Large intestine (tissue), 3 donors: ENCODE data around the gene RPS6KA1. TPM values are rescaled to one million over a fixed set of nuclear protein-coding genes. Genes with fewer than 3 reads are reported as not detected.

Experiments used
- DNase-seq, 2 donors: peaks; one replicate each; pipeline versions ENCODE4 v3.0.0 to v3.0.0-alpha.2; 2013
- H3K27ac ChIP-seq: one replicate; pipeline ENCODE4 v1.5.1; 2013; ENCODE audit warnings: low read length
- H3K27me3 ChIP-seq: 2 replicates; pipeline ENCODE4 v1.6.1; 2013; ENCODE audit warnings: low read length; ENCODE audit not compliant: control insufficient read depth, insufficient read depth
- H3K36me3 ChIP-seq: 2 replicates; pipeline ENCODE4 v1.6.1; 2013; ENCODE audit warnings: low read length; ENCODE audit not compliant: control insufficient read depth, insufficient read depth
- H3K4me1 ChIP-seq: one replicate; pipeline ENCODE4 v1.6.1; 2013; ENCODE audit warnings: low read length; ENCODE audit not compliant: control insufficient read depth, insufficient read depth
- H3K4me3 ChIP-seq: one replicate; pipeline ENCODE4 v1.5.1; 2013; ENCODE audit warnings: low read length
- H3K9me3 ChIP-seq: one replicate; pipeline ENCODE4 v1.6.1; 2013; ENCODE audit warnings: mild to moderate bottlenecking, low read depth, low read length, moderate library complexity; ENCODE audit not compliant: control insufficient read depth
- WGBS: methylation state at CpG from one replicate; pipeline ENCODE4 v1.1.5; 2013; ENCODE audit warnings: low lambda C conversion rate; ENCODE audit not compliant: insufficient coverage; 5-methylcytosine and 5-hydroxymethylcytosine counted together
- polyA plus RNA-seq: library from polyadenylated mRNA; unstranded; fragments of 120-200 nt; gene quantifications from one replicate; pipeline ENCODE4 v1.2.1, GENCODE V29; 2013

The RPS6KA1 gene
- polyA plus RNA-seq, 1 donor, result 98.2 TPM

DNA sequence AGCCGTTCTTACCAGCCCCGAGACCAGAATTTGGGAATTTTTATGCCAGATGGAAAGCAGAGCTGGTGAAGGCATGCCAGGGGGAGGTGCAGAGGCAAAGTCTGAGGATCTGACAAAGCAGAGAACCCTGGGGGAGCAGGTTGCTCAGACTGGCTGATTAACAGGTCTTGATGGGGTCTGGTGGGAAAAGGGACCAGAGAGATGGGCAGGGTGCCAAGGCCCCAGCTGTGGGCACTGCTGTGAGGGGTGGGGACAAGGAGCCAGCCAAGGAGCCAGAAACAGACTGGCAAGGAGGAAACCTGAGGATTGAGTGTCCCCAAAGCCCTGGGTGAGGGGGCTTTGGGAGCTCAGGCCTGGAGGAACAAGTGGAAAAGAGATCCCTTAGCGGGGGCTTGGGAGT is 21.4 kb downstream of the RPS6KA1 start:
- Histone ChIP-seq H3K9me3 (no peaks in the 10 kb centered on the region), H3K4me1 (no peaks in the 10 kb centered on the region), H3K27ac (no peak overlapping the region), H3K27me3 (no peaks in the 10 kb centered on the region), H3K4me3 (no peak overlapping the region), H3K36me3 (peaks cover 74% of the 10 kb centered on the region)
- DNase-seq, result no peak
- no CpG with 5 or more reads among the region's 3 CpGs for WGBS

DNA sequence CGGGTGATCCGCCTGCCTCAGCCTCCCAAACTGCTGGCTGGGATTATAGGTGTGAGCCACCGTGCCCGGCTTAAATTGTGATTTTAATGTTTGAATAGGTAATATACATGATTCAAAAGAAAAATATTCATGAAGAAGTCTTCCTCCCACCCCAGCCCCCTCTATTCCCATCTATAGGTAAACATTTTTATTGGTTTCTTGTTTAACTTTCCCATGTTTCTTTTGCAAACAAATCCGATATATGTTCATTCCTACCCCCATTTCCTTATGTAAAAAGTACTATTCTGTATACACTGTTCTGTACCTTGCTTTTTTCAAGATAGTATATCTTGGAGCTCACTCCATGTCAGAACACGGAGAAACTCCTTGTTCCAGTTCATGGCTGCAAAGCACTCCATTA is 23.2 kb downstream of the RPS6KA1 start:
- WGBS, result 91% methylated on average over 1 of the region's 6 CpGs
- no peak overlapping the region for H3K27ac ChIP-seq
- no peaks in the 10 kb centered on the region for H3K4me1 ChIP-seq
- H3K27me3 ChIP-seq, result no peaks in the 10 kb centered on the region
- no peaks in the 10 kb centered on the region for H3K9me3 ChIP-seq
- no peak for DNase-seq
- H3K4me3 ChIP-seq, result no peak overlapping the region
- H3K36me3 ChIP-seq, result peaks cover 72% of the 10 kb centered on the region

DNA sequence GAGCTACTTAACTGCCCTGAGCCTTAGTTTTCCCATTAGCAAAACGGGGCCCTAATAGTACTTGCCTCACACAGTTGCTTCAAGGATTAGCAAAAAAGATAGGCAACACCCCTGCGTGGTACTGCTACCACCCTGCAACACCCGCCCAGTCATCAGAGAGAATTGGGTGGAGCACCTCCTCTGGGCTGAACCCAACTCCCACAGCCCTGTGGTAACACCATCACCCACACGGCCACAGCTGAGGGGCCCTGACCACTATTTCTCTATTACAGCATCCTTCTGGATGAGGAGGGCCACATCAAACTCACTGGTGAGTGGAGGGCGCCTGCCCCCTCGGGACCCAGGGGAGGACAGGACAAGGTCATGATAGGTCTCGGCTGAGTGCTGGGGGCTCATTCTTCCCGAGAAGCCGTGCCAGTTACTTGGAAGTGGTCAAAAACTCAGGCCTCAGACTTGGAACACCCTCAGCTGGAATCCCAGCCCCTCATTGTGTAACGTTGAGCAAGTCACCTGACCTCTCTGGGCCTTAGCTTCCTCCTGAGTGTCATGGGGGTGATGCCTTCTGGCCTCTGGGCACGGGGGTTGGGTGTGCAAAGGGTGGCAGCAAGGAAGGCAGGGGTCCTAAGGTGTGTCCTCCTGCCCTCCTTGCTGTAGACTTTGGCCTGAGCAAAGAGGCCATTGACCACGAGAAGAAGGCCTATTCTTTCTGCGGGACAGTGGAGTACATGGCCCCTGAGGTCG is 24.6 kb downstream of the RPS6KA1 start:
- H3K27ac ChIP-seq, result no peak overlapping the region
- DNase-seq, result no peak
- H3K36me3 ChIP-seq, result peaks cover 72% of the 10 kb centered on the region
- H3K9me3 ChIP-seq, result no peaks in the 10 kb centered on the region
- H3K4me1 ChIP-seq, result no peaks in the 10 kb centered on the region
- no peak overlapping the region for H3K4me3 ChIP-seq
- WGBS, result no CpG with 5 or more reads among the region's 14 CpGs
- H3K27me3 ChIP-seq, result no peaks in the 10 kb centered on the region

DNA sequence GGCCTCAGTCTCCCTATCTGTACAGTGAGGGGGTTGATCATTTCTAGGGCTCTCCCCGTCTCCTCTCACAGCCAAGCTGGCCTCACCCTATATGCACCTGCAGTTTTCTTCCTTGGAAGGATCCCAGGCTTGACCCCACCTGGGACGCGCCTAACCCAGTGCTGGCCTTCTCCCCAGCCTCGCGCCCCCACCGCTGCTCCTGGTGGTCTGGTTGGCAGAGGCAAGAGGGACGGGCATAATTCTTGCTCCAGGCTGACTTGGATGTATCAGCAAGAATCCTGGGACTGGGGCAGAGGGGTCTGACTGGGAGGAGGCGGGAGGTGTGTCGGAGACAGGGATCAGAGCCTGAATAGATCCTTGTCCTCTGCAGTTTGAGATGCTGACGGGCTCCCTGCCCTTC is 25.2 kb downstream of the RPS6KA1 start:
- no peaks in the 10 kb centered on the region for H3K9me3 ChIP-seq
- H3K27me3 ChIP-seq, result no peaks in the 10 kb centered on the region
- DNase-seq, result no peak
- no CpG with 5 or more reads among the region's 10 CpGs for WGBS
- H3K36me3 ChIP-seq, result peaks cover 74% of the 10 kb centered on the region
- no peak overlapping the region for H3K4me3 ChIP-seq
- H3K4me1 ChIP-seq, result no peaks in the 10 kb centered on the region
- H3K27ac ChIP-seq, result no peak overlapping the region

DNA sequence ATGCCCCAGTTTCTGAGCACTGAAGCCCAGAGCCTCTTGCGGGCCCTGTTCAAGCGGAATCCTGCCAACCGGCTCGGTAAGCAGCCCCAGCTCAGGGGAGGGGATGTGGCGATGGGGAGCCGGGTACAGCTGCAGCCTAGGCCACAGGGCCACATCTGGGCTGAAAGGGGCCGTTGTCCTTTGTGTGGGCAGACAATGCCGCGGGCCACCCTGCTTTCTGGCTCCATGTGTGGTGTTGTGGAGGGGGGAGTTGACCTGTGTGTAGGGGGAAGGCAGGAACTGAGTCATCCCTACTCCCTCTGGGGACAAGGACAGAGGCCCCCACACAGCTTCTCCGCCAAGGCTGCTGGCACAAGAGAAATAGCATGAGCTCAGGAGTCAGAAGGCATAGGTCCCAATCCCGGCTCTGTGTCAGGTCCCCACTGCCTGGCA is 26.0 kb downstream of the RPS6KA1 start:
- Histone ChIP-seq H3K9me3 (no peaks in the 10 kb centered on the region), H3K27me3 (no peaks in the 10 kb centered on the region), H3K4me1 (no peaks in the 10 kb centered on the region), H3K36me3 (peaks cover 82% of the 10 kb centered on the region), H3K4me3 (no peak overlapping the region), H3K27ac (no peak overlapping the region)
- whole genome bisulfite sequencing, result no CpG with 5 or more reads among the region's 11 CpGs
- no peak for DNase-seq

DNA sequence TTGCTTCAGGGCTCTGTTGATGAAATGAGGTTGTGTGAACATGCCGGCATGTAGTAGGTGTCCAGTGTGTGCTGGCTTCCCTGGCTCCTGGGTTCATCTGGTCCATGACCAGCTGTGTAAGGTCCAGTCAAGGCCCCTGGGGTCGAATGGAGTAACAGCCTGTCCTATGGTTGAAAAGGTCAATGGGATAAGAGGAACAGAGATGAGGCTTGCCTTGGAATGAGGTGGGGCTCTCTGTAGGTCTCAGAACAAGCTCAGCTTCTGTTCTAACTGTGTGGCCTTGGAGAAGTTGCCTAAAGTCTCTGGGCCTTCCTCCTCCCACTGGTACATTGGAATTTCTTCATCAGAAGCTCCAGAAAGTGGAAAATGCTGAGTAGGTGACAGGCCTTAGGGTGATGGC is 26.6 kb downstream of the RPS6KA1 start:
- peaks cover 83% of the 10 kb centered on the region for H3K36me3 ChIP-seq

DNA sequence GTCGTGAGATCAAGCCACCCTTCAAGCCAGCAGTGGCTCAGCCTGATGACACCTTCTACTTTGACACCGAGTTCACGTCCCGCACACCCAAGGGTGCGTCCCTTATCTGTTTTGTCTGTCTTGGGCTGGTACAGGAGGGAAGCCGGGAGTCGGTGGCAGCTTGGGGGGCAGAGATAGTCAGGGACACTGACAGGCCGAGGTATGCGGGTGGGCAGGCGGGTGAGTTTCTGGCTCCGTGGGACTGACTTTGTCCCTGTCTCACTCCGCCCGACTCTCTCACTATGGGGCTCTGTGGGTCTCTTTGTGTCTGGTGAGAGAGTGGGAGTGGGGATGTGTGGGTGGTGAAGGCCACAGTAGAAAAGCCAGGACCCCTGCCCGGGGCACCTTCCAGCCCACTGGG is 27.4 kb downstream of the RPS6KA1 start:
- peaks cover 81% of the 10 kb centered on the region for H3K36me3 ChIP-seq

More for the DNA sequence above, 26.6 kb downstream of the RPS6KA1 start:
- Histone ChIP-seq H3K9me3 (no peaks in the 10 kb centered on the region), H3K27ac (no peak overlapping the region), H3K27me3 (no peaks in the 10 kb centered on the region), H3K4me1 (no peaks in the 10 kb centered on the region), H3K4me3 (no peak overlapping the region)
- DNase-seq, result no peak
- WGBS, result no CpG with 5 or more reads among the region's 2 CpGs

DNA sequence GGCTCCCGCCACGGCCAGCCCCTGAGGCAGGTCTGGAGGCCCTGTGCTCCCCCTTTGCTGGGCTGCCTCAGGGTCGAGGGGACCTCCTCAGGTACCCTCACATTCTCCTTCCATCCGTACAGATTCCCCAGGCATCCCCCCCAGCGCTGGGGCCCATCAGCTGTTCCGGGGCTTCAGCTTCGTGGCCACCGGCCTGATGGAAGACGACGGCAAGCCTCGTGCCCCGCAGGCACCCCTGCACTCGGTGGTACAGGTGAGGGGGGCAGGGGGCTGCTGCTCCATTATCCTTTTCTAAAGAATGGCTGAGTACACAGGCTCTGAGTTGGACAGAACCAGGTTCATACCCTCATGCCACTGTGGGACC is 29.1 kb downstream of the RPS6KA1 start:
- Histone ChIP-seq H3K4me1 (no peaks in the 10 kb centered on the region), H3K36me3 (peaks cover 80% of the 10 kb centered on the region), H3K27ac (no peak overlapping the region), H3K9me3 (no peaks in the 10 kb centered on the region), H3K4me3 (no peak overlapping the region), H3K27me3 (no peaks in the 10 kb centered on the region)
- no peak for DNase-seq
- WGBS, result no CpG with 5 or more reads among the region's 13 CpGs

More for the DNA sequence above, 27.4 kb downstream of the RPS6KA1 start:
- WGBS, result no CpG with 5 or more reads among the region's 14 CpGs
- H3K27ac ChIP-seq, result no peak overlapping the region
- no peak overlapping the region for H3K4me3 ChIP-seq
- H3K9me3 ChIP-seq, result no peaks in the 10 kb centered on the region
- H3K4me1 ChIP-seq, result no peaks in the 10 kb centered on the region
- no peak for DNase-seq
- H3K27me3 ChIP-seq, result no peaks in the 10 kb centered on the region

DNA sequence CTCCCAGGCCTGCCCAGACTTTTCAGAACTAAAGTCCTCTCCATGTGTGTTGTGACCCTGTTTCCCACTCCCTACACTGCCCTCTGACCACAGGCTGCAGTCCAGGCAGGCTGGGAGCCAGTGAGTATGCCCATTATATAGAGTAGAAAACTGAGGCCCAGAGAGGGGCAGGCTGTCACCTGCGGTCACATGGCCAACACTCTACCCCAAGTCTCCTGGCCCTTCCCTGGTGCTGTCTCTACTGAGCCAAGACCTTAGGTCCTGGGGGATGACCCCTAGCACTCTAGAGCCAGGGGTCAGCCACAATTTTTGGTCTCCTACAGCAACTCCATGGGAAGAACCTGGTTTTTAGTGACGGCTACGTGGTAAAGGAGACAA is 30.8 kb downstream of the RPS6KA1 start:
- Histone ChIP-seq H3K4me1 (no peaks in the 10 kb centered on the region), H3K36me3 (peaks cover 73% of the 10 kb centered on the region), H3K4me3 (no peak overlapping the region), H3K9me3 (no peaks in the 10 kb centered on the region), H3K27me3 (no peaks in the 10 kb centered on the region), H3K27ac (no peak overlapping the region)
- no peak for DNase-seq
- no CpG with 5 or more reads among the region's 3 CpGs for WGBS

DNA sequence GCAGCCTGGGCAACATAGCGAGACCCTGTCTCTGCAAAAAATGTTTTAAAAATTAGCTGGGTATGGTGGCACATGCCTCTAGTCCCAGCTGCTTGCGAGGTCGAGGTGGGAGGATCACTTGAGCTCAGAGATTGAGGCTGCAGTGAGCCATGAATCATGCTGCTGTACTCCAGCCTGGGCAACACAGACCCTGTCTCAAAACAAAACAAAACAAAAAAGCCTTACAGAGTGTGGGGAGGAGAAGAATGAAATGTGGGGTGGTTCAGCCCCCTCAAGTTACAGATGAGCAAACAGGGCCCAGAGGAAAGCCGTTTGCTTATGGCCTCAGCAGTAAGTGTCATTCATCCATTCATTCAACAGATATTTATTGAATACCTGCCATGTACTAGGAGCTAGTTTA is 40.7 kb downstream of the RPS6KA1 start:
- no CpG with 5 or more reads among the region's 4 CpGs for WGBS
- Histone ChIP-seq H3K4me1 (no peaks in the 10 kb centered on the region), H3K4me3 (no peak overlapping the region), H3K36me3 (peaks cover 70% of the 10 kb centered on the region), H3K9me3 (no peaks in the 10 kb centered on the region), H3K27me3 (no peaks in the 10 kb centered on the region), H3K27ac (no peak overlapping the region)
- no peak for DNase-seq

DNA sequence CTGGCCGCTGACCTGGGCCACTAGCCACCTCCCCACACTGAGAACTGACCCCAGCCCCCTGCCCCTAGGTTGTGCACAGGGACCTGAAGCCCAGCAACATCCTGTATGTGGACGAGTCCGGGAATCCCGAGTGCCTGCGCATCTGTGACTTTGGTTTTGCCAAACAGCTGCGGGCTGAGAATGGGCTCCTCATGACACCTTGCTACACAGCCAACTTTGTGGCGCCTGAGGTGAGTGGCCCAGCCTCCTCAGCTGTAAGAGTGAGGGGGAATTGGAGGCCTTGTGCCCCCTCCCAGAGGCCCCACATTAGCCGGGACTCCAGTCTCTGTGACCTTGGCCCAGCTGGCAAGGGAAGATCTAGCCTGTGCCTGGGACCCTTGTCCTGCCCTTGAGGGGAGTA is 41.8 kb downstream of the RPS6KA1 start:
- WGBS, result no CpG with 5 or more reads among the region's 8 CpGs
- Histone ChIP-seq H3K36me3 (peaks cover 70% of the 10 kb centered on the region), H3K4me1 (no peaks in the 10 kb centered on the region), H3K4me3 (no peak overlapping the region), H3K27ac (no peak overlapping the region), H3K27me3 (no peaks in the 10 kb centered on the region), H3K9me3 (no peaks in the 10 kb centered on the region)
- DNase-seq, result no peak
